ENCODE data around the gene RBM47.

DNA sequence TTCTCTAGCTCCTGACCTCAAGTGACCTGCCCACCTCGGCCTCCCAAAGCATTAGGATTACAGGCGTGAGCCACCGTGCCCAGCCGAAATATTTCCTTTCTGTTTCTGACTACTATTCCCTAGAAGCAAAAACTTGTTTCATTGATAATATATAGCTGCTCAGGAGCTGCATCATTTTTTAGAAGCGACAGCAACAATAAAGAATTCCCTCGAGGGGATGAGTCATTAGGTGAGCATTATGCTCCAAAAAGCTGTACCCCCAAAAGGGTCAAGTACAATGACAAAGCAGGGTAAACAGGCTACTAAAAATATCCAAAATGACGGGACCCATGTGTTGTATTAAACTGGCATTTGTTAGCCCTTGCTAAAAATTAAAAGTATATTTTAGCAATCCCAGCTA is 67.0 kb downstream of the RBM47 start:
- TF ChIP-seq, protein P1, sequence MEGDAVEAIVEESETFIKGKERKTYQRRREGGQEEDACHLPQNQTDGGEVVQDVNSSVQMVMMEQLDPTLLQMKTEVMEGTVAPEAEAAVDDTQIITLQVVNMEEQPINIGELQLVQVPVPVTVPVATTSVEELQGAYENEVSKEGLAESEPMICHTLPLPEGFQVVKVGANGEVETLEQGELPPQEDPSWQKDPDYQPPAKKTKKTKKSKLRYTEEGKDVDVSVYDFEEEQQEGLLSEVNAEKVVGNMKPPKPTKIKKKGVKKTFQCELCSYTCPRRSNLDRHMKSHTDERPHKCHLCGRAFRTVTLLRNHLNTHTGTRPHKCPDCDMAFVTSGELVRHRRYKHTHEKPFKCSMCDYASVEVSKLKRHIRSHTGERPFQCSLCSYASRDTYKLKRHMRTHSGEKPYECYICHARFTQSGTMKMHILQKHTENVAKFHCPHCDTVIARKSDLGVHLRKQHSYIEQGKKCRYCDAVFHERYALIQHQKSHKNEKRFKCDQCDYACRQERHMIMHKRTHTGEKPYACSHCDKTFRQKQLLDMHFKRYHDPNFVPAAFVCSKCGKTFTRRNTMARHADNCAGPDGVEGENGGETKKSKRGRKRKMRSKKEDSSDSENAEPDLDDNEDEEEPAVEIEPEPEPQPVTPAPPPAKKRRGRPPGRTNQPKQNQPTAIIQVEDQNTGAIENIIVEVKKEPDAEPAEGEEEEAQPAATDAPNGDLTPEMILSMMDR (IDR thresholded peaks at IDR 0.05; ENCODE audit: insufficient read depth, low read length): no peak
- no peak for TF ChIP-seq POLR2AphosphoS5 (IDR thresholded peaks at IDR 0.05; ENCODE audit: low read depth)
